Stimulated activated naive CD4-positive, alpha-beta T cell (primary cell): ENCODE measurements around the gene EDN1.
"Not testable (repeated sequence)": the region's sequence is repeated elsewhere in the genome, so short reads cannot be mapped to it uniquely, and the experiment has no call there.

Experiments used
- DNase-seq, 6 experiments: peaks; one replicate each; lab custom pipeline; 2025; lab: John Stamatoyannopoulos, UW

EDN1 gene

GRCh38 chr6:12294851-12295536, 4.8 kb downstream of the EDN1 start:
- no peak for DNase-seq

- DNase-seq: no peak
These were observed 5.5 kb downstream of the EDN1 start for GRCh38 chr6:12295558-12296254.

- DNase-seq: no peak
These were observed 6.1 kb downstream of the EDN1 start for GRCh38 chr6:12296255-12296573.

DNA sequence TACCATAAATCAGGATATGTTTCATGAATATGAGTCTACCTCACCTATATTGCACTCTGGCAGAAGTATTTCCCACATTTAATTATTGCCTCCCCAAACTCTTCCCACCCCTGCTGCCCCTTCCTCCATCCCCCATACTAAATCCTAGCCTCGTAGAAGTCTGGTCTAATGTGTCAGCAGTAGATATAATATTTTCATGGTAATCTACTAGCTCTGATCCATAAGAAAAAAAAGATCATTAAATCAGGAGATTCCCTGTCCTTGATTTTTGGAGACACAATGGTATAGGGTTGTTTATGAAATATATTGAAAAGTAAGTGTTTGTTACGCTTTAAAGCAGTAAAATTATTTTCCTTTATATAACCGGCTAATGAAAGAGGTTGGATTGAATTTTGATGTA, 6.4 kb downstream of the EDN1 start:
- DNase-seq: no peak

DNA sequence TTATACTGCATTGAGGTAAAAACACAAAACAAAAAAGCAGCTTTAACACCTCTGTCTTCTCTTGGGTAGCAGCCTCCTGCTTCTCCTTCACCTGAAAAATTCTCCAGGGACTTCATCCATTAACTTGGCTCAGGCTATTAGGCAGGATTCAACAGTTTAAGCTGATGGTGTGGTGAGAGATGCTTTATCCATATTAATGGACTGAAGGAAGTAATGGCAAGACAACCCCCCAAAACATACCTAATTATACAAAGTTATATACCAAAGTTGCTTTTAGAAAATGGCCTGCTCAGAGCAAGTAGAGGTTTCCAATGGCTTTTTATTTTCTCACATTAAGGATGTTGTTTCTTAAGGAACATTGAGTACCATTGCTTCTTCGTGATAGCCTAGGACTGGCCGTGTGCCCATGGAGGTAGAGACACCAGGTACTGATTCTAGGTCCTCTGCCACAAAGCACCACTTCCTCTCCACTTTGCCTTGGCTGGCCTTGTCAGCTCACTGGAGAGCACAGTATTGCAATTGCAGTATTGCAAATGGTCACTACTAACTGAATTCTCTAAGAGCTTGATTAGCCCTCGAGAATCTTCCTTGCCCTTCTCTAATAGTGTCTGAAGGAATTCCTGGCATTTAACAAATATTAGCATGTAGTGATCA, 7.3 kb downstream of the EDN1 start:
- DNase-seq: no peak

DNA sequence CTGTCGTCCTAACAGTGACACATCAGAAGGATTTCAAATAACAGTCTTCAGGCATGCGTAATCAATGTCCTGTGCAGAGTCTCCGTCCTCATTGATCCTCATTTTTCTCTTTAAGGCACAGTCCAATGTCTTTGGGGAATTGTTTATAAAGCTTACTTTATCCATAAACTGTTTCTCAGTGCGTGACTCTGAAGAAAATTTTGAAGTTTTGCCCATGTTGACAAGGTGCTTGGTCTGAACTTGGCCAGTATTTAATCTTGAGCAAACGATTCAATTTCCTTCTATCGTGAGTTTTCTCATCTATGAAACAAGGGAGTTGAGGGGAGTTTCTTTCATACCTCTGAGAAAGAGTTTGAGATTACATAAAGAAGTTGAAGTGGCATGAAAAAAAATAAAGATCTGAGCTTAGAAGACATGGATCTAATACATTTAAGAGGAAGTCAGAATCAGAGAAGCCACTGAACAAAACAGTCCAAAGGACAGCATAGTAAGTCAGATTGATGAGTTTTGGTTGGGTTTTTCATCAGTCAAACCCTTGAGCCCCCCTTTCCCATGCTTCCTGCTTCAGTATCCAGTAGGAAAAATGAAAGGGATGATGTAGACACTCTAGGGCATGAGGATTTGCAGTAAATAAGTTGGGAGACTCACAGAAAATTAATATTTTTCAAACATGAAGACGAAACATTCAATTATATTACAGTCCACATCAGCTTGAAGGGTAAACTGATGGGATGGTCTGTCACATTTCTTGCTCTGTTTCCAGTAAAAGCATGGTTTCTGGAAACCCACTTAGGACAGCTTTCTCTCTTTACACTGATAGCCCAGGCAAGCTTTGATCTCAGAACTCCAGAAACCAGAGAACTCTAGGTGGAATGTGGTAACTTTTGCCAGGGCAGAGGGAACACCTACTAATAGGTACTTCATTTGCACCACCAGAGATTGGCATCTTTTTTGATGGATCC, 8.1 kb downstream of the EDN1 start:
- DNase-seq: no peak

DNA sequence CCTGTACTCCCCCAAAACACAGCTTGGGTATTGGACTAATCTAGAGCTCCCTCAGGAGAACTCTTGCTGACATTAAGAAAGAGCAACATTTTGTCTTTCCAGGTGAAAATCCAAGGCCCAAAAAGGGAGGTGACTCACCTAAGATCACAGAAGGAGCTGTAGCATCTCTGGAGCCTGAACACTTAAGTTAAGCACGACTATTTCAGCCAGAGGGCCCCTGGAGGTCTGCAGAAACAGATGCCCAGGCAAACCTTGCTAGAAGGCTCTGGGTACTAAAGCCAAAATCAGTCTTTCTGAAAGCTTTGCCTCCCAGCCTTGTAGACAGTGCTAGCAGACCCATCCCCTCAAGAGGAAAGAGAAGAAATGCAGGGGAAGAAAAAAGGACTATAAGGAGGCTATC, 8.8 kb downstream of the EDN1 start:
- DNase-seq: no peak

GRCh38 chr6:12301018-12301417, 10.9 kb downstream of the EDN1 start:
- no peak for DNase-seq

- DNase-seq: no peak
These were observed 14.3 kb downstream of the EDN1 start for GRCh38 chr6:12304487-12304886.

- DNase-seq: no peak
These were observed 18.9 kb downstream of the EDN1 start for GRCh38 chr6:12309070-12309469.

DNA sequence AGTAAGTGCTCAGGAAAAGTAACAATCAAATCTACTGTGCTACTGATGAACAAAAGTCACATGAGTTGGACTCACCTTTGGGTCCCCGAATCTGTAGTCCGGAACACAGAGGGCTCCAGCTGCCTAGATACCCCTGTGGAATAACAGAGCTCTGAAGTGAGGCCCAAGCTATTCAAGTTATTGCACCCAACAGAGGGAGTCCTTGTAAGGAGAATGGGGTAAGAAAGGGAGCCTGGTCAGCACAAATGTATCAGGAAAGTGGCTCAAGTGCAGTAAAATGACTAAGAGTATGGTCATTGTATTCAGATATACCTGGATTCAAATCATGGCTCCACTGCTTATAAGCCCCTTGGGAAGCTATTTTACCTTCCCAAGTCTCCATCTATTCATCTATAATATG, 20.9 kb downstream of the EDN1 start:
- no peak for DNase-seq

GRCh38 chr6:12312736-12313135, 22.6 kb downstream of the EDN1 start:
- no peak for DNase-seq

- no peak for DNase-seq
These were observed 23.3 kb downstream of the EDN1 start for GRCh38 chr6:12313306-12313991.

DNA sequence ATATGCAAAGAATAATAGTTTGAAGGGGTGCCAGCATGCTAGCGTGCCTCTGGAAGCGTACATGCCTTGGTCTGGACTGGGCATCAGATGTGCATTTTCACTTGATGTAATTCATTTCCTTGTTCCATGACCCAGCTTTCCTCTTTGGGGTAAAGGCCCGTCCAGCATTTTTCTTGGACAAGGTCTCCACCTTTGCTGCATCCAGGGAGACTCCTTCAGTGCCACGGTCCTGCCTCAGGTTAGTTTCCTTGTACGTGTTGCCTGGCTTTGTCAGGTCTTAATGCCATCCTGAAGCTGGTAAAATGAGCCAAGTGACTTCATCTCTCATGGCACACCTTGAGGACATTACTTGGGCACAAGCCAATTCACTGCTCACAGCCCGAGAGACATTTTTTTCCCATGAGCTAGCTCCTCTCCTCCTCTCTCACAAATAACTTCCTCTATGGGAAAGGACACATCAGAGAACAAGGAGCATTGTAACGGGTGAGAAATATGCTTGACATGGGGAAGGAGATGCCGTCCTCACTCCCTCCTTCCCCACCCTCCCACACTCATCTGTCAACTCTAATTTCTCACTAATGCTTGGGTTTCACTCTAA, 23.9 kb downstream of the EDN1 start:
- DNase-seq: no peak

DNA sequence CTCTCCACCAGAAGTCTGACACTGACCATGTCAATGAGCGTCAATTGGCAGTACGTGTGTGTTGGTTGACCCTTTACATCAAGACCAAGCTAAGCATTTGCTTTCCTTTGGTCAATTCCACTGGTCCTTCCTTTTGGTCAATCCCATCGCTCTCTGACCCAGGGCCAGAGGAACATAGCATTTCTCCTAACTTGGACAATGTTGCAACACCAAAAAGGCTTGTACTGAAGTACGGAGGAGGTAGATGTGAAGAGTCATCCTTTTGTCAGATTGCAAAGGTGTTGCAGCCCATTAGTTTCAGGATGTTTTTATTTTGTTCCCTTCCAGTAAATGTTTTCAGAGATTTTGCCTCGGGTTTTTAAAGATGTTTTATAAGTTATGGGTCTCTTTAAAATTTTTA, 24.6 kb downstream of the EDN1 start:
- DNase-seq: no peak

GRCh38 chr6:12315292-12316081, 25.3 kb downstream of the EDN1 start:
- DNase-seq: no peak

DNA sequence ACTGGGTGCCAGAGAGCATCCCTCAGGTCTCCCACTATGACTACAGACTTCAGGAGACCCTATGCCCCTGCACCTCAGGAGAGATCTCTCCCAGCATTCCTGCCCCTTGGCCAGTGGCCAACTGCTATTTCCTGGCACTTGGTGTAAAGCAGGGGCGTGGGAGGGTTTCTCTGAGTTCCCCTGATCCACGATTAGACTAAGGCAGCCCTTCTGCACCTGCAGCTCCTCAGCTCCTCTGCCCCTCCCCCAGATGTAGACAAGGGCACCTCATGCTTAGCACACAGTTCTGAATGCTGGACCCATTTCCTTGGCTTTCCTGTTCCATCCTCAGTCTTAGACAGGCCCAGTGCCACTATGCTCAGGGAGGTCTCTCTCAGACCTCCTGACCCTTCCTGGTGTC, 28.6 kb downstream of the EDN1 start:
- no peak for DNase-seq

DNA sequence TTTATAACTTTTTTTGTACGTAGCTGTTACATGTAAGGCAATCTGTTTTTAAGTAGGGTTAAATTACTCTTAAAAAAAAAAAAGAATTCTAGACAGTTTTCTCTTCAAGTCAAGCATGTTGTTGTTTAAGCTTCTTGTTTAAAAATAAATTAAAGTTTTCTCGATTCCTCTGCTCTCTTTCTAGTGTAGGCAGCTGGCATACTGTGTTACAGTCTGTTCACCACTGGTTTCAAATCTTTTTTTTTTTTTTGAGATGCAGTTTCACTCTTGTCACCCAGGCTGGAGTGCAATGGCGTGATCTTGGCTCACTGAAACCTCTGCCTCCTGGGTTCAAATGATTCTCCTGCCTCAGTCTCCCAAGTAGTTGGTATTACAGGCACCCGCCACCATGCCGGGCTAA, 29.9 kb downstream of the EDN1 start:
- not testable (repeated sequence) for DNase-seq

GRCh38 chr6:12324099-12324498, 33.9 kb downstream of the EDN1 start:
- no peak for DNase-seq

DNA sequence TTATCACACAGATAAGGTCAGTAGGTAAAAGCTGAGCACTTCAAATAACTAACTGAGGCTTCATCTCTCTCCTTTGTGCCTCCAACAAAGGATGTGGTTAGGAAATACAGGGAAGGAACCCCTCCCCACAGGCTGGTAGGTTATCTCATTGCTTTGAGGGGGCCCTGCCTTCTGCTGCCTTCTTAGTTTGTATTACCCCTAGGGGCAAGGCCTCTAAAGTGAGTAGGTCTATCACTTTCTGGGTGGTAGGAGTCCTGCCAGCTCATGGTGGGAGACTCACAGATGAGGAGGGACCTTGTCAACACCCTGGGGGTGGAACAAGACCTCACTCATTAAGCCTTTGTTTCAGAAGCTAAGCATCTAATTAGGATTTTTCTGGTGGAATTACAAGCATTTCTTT, 34.6 kb downstream of the EDN1 start:
- no peak for DNase-seq

GRCh38 chr6:12325872-12326271, 35.7 kb downstream of the EDN1 start:
- DNase-seq: no peak
